AML-193 (cell line): ENCODE data around the gene RADIL.

ENCODE experiments used
- DNase-seq, 2 experiments: peaks; one replicate each; lab custom pipeline; 2025; lab: John Stamatoyannopoulos, UW

The RADIL gene

DNA sequence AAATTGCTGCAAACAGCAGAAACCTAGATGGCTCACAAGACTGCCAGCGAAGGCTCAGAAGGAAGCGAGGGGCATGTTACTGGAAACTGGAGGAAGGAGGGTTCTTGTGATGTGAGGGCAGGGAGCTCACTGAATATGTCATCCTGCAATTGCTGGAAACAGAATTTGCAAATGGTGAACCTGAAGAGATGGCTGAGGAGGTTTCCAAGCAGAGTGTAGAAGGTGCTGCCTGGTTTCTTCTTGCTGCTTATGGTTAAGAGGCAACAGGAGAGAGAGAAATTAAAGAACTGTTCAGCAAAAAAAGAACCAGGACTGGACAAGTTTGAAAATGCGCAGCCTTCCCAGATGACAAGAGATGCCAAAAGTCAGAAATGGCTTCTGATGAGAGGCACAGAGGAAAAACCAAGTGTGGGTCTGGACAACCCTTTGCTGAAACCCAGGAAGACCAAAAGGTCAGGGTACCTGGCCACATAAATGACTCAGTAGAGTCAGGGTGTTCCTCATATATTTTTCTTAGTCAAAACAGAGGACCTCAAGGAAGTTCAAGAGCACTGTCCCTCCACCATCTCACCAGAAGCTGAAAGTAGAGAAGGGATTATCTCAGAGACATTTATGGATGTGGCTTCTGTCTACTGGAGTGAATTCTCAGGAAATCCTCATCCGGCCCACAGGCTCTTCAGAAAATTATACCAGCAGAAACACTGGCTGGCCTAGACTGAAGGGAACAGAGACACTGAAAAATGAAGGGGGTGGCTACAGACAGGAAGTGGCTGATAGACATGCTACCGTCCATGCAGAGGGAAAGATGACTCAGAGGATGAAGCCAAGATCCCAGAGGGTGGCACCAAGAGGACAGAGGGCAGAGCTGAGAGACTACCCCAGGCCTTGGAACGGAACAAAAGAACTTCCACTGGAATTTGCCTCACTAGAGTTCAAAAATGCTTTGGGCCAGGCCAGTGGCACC lies 31.8 kb downstream of the RADIL start:
- no peak for DNase-seq

DNA sequence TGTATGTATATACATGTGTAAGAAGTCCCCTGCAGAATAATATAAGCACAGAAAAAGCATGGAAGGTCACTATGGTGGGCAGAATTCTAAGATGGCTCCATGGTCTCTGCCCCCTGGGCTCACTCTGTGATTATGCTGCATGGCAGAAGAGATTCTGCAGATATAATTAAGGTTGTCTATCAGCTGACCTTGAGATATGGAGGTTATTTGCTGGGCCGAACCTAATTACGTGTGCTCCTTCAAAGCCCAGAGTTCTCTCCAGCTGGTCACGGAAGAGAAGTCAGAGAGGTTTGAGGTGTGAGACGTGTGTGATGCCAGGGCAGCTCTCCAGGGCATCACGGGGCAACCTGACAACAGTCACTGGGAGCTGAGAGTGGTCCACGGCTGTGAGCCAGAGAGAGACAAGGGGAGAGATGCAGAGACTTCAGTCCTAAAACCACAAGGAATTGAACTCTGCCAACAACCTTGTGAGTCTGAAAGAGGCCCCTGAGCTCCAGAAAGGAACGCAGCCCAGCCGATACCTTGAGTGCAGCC lies 33.2 kb downstream of the RADIL start:
- DNase-seq: no peak

DNA sequence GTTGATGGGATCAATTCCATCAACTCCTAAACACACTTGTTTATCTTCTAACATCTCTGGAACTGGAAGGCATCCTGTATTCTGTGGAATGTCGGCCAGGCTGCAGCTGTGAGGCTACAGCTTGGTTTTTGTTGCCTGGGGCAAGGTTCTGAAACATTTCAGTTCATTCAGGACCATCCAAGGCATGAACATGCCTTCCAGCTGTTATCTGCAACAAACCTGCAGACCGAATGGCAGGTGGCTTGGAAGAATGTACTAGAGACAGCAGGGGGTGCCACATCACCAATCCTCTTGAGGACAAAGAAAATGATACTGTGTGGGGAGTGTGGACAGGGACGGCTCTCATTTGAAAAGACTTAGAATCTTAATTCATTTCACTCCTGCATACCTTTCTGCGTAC lies 34.1 kb downstream of the RADIL start:
- DNase-seq: peak; percentile 2 to 40

DNA sequence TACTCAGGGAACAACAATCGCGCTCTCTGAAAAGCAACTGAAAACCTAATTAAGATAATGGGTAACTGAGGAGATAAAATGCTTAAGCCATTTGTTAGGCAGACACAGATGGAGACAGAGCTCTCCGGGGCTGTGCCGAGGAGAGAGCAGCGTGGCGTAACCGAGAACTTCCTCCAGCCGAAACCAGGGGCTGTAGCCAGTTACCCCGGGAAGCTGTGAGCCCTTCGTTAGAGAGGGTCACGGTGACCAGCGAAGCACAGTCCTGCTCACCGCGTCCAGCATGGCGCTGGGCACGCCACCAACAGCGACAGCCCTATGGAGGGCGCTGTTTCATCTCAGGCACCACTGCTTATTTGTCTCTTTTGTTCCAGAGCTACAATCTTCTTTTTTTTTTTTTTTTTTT lies 37.8 kb downstream of the RADIL start:
- DNase-seq: no peak

DNA sequence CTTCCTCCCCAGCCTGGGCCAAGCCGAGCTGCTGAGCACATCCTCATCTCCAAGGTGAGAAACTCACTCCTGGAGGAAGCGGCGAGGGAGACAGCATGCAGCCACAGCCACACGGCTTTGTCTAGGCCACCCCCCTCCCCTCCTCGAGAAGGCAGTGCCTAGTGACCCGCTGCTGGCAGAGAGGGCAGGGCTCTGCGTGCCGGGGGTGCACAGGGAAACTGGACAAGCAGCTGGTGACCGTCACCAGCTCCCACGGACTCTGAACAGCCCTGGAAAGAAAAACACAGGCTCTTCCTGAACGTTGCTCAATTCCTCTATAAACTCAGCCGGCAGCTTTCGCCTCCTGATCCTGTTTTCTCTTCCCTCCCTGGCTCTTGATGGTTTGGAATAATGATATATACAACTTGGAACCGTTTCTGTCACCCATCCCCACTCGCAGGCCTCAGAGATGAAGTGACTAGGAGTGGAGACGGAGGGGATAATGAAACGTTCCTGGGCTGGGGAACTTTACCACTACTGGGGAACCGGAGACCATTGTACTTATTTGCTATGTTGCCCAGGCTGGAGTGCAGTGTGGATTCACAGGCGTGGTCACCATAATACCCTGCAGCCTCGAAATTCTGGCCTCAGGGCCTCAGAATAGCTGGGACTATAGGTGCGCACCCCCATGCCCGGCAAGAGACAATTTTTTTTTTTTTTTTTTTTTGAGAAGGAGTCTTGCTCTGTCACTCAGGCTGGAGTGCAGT lies 41.0 kb downstream of the RADIL start:
- DNase-seq: no peak

DNA sequence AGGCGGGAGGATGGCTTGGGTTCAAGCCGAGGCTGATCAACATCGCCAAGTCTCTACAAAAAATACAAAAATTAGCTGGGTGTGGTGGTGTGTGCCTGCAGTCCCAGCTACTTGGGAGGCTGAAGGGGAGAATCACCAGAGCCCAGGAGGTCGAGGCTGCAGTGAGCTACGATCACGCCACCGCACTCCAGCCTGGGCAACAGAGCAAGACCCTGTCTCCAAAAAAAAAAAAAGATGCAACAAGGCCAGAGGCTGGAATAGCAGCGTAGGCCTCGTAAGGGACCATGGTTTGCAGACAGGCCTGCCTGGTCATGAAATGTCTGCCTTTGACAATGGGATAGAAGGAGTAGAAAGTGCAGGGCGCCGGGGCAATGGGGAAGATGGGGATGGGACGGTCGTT lies 41.7 kb downstream of the RADIL start:
- DNase-seq: no peak

DNA sequence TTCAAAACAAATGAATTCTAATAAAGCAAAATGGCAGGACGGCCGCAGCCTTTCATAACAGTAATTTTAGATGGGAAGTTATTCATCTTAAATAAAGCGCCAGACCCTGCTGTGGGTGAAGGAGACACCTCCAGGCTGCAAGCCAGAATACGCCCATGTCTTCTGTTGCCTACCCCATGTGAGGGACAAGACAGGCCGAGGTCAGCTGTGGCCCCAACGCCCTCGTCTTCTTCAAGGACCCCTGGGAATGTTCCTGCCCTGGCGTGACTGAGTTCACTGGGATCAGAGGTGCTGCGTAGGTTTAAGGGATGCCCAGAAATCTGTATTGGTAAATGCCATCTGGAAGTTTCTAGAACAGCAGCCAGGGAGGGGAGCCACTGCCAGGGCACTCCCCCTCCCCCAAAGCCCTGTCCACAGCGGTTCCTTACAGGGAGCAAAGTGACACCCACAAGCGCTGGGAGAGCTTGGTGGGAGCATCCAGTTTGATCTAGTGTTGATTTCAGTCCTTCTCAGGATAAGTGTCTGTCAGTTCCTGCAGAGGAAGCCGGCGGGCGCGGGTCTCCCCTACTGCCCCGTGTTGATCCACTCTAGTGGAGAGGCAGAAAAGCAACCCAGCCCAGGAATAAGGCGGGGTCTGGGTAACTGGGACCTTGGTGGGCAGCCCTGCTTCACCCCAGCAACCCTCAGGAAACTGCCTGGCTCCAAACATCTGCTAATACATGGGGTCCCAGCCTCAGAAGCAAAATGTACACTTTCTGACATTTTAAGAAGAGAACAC lies 42.3 kb downstream of the RADIL start:
- no peak for DNase-seq

DNA sequence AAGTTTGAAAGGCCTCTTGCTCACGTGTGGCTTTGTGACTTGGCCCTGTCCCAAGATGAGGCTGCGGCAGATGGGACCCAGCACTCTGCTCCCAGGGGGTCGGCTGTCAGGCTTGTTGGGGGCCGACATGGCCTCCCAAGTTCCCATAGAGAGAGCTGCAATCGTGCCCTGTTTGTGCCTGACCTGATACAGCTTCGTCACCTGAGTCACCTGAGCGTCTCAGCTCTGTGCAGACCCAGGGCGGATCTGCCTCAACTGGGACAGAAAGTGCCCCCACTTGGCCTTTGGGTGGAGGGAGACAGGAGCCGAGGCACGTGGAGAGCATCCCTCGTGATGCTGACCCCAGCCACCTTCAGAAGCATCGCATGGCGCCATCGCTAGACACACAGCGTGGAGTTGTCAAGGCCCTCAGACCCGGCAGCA lies 43.4 kb downstream of the RADIL start:
- DNase-seq: no peak

DNA sequence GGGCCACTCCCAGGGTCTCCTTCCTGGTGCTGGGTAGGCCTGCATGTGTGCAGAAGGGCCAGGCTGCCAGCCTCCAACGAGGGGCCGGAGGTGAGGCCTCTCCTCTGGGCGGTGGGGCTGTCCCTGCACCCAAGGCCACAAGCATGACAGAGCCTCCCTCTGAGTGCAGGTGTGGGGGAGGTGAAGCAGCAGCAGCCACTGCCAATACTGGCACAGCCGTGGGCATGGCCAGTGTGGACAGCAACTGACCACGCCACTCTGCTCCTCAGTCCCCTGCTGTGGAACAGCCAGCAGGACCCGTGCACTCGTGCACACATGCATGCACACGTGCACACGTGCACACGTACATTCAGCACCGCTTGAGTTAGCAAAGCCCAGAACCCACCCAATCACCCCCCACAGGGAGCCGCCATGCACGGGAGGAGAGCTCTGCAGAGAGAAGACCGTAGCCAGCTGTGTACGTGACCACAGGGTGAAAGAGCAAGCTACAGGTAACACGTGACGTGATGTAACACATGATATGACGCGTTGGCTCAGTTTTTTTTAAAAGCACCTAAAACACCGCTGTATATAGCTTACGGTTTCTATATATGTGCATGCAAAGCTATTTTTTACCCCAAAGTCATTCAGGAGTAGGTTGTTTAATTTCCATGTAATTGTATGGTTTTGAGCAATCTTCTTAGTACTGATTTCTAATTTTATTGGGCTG lies 44.7 kb downstream of the RADIL start:
- no peak for DNase-seq

DNA sequence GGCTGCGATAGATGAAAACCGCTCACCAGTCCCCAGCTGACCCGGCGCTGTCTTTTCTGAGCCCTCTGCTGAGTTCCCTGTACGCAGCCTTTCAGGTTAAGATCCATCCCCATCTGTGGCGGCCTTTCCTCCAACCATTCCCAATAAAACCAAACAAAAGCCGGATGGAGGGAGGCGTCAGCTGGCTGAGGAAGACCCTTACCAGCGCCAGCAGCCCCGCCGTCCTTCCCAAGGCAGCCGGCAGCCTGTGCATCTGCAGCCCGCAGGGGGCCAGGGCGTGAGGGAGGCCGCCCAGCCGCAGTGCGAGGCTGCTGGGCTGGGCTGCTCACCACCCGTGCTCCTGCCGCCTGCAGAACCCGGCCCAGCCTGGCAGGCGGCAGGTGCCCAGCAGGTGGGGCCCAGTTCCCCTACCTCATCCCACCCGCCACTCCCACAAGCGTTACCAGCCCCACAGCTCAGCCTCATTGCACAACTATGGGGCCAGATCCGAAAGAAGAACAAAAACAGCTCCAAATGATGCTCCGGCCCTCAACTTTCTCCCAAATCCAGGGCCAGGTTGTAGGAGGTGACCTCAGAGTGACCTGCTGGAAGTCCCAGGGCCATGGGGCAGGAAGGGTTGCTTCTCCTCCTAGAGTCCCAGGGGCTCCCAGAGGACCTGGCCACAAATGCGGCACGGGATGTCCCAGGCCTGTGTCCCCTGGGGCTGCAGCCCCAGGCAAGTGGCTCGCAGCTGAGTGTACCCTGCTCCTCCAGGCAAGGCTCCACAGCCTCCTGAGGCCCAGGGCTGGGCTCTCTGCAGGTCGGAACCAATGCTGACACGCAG lies 45.5 kb downstream of the RADIL start:
- DNase-seq: no peak

DNA sequence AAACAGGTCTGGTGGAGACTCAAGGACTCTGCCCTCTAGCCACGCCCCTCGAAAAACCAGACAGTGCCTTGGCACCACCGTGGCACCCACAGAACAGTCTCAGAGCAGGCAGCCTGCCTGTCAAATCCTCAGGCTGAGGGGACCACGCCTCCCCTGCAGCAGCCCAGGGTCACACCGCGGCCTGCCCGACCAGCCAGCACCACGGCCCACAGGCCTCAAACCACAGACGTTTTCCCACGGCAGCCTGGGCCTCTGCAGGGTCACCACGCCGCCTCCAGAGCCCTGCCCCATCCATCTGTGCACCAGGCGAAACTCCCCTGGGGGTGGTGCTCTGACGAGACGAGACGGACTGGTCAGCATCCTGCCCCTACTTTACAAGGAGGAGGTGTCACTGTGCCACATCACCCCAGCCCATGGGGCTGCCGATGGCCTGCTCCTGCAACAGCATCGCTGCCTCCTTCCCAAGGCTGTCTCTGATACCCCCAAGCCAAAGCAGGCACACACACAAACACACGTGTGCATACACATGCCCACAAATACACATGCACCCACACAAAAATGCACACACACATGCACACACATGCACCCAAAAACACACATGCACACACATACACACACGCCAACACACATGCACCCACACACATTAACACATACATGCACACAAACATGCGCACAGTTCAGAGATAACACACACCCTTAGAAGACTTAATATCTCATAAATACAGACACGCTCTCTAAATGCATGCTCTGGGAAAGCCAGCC lies 46.3 kb downstream of the RADIL start:
- no peak for DNase-seq

DNA sequence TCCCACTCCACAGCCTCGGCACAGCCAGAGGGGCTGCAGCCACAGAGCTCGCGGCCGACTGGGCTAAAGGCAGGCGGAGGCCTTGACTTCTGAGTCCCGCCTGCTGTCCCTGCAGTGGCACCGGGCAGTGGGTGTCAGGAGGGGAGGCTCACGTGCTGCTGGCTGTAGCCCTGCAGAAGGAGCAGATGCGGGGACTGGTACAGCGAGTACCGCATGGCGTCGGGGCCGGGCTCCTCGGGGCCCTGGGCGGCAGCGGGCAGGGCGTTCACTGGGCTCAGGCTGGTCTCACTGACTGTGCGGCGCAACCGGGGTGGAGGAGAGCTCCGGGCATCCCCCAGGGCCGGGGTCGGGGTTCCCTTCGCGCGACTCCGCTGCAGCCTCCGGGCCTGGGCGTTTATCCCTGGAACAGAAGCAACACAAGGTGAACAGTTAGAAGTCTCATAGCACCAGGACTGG lies 47.3 kb downstream of the RADIL start:
- no peak for DNase-seq

DNA sequence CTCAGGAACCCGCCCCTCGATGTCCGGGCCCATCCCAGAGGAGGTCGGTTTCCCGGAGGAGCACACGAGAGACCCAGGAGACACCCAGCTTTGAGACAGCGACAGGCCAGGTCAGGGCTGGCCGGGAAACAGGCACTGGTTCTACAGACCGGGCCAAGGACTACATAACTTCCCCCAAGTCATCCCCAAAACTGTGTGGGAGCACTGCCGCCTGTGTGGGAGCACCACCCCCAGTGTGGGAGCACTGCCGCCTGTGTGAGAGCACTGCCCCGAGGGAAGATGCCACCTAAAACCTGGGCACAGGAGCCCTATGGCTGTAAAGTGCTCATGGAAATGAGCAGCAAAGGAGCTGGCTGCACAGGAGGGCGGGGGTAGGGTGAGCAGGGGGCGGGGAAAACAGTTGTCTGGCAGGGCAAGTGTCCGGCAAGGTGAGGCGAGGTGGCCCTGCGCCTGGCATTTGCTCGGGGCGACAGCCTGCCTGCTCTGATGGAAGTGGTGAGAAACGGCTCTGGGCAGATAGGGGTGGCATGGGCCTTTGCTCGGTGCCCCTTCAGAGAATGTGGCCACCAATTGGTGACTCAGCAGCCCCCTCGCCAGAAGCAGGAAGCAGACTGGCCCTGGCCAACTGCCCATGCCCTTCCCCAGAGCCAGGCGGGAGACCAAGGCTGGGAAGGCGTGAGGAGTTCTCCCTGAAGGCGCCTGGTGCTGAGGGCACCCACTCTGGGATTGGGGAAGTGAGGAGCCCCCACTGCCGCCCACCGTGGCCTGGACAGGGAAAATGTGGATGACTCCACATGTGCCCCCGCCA lies 47.9 kb downstream of the RADIL start:
- DNase-seq: no peak

DNA sequence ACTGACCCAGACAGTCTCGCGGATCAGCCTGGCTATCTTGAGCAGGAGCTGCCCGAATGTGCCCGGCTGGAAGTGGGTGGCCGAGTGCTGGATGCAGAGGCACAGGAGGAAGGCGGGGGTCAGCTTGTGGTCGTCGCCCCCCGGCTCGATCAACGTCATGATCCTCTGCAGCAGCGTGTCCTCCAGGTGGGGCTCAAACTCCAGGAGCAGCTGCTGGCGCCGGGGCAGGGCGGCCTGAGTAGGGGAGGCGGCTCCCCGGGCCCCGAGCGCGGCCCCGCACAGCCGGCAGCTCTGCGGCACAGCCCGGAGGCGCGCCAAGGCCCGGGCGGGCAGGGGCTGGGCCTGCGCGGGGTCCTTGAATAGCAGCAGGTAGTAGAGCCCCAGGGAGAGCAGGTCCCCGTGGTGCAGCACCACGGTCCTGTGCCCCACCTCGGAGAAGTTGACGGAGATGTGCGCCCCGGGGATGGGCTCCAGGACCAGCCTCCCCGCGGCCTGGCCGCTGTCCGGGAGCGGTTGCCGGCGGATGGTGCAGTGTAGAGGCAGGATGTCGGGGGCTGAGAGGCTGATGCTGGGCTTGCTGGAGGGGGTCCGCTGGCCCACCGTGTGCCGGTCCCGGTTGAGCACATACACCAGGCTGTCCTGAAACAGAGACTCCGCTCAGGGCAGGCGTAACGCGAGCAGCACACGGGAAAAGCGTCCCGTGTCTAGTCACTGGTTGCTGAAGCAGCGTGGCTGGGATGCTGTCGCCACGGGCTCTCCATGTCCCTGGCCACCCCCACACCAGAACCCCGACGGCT lies 48.7 kb downstream of the RADIL start:
- DNase-seq: no peak

DNA sequence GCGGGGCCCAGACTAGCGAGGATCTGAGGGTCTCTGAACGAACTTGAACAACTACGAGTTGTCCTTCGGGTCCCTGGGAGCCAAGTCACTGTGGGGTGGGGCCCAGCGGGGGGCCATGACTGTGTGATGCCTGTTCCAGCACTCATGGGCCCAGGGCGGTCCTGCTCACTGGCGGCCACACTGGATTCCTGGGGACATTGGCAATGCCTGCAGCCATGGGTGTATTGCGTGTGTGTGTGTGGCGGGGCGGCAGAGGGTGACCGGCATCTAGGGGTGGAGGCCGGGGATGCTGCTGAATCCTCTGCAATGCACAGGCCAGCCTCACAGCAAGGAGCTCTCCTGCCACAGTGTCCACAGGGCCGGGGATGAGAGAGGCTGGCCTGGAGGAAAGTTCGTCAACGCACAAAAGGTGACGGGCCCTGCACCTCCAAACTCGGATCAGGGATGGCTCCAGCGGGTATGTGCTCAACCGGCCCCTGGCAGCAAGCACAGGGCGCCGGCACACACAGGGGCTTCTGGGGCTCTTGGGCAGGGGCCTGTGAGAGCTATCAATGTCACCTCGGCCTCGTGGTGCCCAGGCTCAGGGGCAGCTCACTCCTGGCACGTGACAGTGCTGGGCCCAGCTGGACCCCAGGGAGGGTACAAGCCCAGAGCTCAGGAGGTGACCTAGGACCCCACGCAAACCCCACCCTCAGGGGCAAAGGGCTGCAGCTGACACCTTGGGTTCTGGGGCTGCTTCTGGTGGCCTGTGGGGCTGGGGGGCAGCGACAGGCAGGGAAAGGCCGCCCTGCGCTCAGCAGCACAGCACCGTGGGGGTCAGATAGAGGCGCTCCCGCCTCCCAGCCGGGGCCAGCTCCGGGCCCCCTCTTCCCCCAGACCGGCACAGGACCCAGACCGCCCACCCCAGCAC lies 49.6 kb downstream of the RADIL start:
- DNase-seq: no peak

DNA sequence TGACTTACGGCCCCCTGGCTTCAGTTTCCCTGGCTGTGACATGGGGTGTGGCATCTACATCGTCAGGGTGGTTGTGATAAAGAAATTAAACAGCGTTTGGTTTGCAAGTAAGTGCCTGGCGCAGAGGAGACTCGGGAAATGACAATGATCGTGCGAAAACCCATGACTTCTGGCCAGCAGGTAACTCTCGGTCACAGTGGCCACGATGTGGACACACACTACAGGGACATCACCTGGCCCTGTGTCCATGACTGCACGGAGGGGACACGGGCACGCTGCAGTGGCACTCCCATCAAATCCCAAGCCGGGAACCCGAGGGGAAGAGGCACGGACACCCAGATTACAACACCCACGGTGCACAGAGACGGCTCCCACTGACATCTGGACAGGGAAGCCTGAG lies 50.3 kb downstream of the RADIL start:
- no peak for DNase-seq

DNA sequence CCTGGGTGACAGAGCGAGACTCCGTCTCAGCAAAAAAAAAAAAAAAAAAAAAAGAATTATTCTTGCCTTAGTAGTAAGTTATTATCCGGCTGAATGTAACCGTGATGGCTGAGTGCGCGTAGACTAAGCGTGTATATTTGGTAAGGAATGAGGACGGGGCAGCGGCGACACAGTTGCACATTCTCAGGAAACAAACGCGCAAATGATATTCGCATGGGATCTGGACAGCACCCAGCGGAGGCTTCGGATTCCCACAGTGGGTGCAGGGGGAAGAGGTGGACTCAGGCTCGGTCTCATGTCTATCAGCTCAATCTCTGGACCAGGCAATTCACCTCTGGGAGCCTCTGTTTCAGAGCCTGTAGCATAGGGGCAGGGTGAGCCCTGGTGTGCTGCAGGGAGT lies 50.8 kb downstream of the RADIL start:
- no peak for DNase-seq
